GM19455 (cell line): ENCODE measurements around the gene TTC33.
A peak's percentile ranks its signal among the peaks of the same experiment; 100 is the strongest.

Source experiments
- ATAC-seq: cut with Tn5 transposase; IDR thresholded peaks from one replicate; pipeline ENCODE4 v1.9.1; 2021; ENCODE audit not compliant: unreplicated experiment

The TTC33 gene

GRCh38 chr5:40681363-40682153 is 74.2 kb downstream of the TTC33 start:
- ATAC-seq: peak; percentile 25

DNA sequence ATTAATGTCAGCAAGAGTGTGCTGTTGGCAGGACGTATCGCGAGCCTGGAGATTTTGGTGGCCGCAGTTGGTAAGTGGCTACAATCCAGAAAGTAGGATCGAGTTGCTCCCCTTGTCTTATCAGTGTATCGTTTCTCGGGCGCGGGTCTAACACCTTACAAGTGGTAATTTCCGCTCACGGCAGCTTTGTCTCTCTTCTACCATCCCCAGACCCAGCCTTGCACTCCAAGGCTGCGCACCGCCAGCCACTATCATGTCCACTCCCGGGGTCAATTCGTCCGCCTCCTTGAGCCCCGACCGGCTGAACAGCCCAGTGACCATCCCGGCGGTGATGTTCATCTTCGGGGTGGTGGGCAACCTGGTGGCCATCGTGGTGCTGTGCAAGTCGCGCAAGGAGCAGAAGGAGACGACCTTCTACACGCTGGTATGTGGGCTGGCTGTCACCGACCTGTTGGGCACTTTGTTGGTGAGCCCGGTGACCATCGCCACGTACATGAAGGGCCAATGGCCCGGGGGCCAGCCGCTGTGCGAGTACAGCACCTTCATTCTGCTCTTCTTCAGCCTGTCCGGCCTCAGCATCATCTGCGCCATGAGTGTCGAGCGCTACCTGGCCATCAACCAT is 74.9 kb downstream of the TTC33 start:
- no peak for ATAC-seq

DNA sequence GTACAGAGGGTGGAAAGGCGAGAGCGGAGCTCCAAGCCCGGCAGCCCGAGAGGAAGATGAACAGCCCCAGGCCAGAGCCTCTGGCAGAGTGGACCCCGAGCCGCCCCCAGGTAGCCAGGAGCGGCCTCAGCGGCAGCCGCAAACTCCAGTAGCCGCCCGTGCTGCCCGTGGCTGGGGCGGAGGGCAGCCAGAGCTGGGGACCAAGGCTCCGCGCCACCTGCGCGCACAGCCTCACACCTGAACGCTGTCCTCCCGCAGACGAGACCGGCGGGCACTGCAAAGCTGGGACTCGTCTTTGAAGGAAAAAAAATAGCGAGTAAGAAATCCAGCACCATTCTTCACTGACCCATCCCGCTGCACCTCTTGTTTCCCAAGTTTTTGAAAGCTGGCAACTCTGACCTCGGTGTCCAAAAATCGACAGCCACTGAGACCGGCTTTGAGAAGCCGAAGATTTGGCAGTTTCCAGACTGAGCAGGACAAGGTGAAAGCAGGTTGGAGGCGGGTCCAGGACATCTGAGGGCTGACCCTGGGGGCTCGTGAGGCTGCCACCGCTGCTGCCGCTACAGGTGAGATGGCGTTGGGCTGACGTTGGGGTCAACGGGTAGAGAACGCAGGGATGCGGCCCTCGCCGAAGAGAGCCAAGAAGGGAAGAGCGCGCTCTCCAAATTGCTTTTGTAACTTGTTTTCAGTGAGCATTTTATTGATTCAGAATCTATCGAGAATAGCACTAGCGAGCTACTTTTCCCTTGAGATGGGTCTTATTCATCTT is 75.7 kb downstream of the TTC33 start, which contains the start of gene PTGER4:
PTGER4 (plus strand) TSS at position 3 of the 769 bp plus-strand sequence. CDS start 1,079 bp downstream, outside the sequence.
- ATAC-seq: peak; percentile 47

- ATAC-seq: peak; percentile 76
Observed at GRCh38 chr5:40679148-40679912, 76.4 kb downstream of the TTC33 start.

DNA sequence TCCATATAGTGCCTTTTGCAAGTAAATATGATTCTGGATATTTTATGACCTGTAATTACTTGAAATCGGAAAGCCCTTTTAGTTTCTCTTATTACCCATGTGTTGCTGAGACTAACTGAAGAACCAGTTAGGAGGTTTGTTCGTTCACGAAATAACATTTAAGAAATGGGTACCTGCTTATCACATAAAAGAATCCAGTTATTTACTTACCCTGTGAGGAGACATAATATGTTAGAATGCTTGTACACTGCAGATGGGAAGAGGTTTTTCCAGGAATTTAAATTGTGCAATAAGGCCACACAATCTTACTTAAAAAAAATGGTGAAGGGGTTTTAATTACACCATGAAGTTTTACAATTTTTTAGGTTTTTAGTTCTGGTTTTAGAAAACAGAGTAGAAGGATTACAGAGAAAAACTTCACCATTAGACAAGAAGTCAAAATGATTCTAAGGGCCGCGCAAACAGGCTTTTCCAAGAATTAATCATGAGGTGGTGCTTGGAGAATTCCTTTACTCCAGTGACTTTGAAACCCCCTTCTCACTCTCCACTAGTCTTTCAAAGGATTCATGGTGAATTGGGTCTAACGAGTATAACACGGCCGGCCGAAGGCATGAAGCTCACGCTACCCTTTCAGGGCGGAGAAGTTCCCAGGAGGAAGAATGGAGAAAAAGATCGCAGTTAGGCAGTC is 77.2 kb downstream of the TTC33 start:
- no peak for ATAC-seq

DNA sequence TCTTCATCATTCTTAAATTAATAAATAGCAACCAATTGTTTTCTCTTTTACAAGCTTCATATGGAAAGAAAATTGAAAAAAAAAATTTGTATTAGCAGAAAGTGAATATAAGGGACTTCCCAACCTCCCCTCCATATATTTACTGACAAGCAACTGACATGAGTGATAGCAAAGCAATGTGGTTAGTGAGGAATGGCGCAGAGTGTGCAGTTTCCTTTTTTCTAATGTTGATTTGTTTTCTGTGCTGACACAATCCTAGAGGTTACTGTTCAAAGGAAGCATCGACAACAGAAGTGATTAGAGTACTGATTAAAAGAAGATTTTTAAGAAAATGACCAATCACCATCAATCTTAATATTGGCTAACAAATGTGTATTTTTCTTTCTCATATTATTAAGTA is 77.7 kb downstream of the TTC33 start:
- ATAC-seq: no peak

DNA sequence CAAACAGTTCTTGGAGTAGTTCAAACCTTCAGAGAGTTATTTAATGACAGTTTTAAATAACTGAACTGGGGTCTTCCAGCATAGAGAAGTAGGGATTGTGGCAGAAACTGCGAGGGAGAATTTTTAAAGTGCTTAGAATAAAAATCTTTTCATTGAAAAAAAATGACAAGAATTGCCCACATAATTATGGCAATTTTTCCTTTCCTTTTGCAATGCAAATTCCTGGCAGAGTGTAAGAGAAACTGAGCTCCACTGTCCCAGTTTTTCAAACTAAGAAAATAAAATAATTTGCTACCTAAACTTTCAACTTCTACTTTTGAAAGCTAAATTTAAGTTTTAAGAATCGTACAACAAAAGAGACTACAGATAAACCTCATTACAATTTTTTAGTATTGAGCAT is 78.3 kb downstream of the TTC33 start:
- ATAC-seq: no peak

- no peak for ATAC-seq
Observed at GRCh38 chr5:40676613-40677343, 79.0 kb downstream of the TTC33 start.

GRCh38 chr5:40675396-40676133 is 80.2 kb downstream of the TTC33 start:
- no peak for ATAC-seq

DNA sequence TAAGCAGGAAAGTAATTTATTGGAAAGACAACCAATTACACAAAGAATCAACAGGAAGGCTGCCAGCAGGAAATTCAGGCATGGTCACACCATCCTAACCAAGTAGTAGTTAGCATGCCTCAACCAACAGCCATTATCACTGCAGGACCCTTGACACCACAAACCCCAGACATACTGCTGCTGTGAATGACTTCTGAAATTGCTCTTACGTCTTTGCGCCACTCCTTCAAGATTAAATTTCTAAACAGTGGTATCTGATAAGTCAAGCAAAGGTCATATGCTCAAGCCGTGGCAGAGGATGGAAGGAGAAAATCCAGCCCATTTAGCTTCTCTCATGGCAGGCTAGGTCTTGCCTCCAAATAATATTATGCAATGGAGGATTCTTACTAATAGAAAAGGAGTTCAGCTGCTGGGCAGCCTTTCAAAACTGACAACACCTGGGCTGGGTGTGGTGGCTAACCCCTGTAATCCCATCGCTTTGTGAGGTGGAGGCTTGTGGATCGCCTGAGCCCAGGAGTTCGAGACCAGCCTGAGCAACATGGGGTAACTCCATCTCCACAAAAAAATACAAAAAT is 81.0 kb downstream of the TTC33 start:
- ATAC-seq: no peak

- no peak for ATAC-seq
Observed at GRCh38 chr5:40672425-40672824, 83.3 kb downstream of the TTC33 start.

DNA sequence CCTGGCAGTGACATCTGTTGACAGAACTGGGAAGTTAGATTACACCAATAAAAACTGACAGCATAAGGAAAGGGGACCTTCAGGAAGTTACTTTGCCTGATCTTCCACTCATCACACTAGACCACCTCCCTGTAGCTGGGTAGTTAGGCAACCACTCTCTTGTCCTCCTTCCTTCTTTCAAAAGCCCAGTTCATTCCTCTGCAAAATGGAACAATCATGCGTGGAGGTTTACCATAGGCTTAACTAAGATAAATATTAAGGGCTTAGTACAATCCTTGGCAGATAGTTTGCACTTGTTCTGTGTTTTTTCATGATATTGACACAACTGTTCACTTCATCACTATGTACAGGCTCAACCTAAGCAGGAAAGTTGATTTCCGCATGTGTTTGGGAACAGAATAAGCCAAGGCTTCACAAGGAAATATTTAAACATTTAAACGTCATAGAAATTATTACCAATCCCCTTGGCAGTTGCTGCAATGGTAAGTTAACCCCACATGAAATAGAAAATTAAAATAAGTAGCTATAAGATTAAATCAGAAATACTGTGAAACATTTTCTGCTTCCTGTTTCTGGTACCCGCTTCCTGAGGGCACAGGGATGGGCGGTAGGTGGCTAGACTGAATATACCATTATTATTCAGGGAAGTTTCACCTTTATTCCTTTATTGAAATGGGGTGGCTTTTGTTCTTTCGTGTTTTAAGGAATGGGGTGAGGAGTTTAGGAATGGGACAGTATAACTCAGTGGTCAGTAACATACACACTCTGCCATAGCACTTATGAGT is 86.0 kb downstream of the TTC33 start:
- ATAC-seq: no peak

DNA sequence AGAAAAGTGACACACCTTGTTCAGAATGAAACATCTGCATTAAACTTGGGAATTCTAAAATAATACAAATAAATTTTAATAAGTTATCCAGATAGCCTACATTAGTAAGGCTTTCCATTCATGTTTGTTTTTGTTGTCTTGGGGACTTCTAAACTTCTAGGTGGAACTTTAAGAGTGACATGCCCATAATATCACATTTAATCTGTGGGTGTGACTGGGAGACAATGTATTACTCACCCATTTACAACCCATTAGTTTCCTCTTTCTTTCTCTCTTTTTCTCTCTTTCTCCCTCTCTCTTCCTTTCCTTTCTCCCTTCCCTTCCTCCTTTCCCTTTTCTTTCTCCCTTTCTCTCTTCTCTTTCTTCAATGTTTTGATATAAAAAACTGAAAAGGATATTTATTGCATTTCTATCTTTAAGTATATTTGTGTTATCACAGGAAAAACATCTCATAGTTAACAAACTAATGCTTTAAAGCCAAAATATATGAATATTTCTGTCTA is 88.5 kb downstream of the TTC33 start:
- no peak for ATAC-seq

DNA sequence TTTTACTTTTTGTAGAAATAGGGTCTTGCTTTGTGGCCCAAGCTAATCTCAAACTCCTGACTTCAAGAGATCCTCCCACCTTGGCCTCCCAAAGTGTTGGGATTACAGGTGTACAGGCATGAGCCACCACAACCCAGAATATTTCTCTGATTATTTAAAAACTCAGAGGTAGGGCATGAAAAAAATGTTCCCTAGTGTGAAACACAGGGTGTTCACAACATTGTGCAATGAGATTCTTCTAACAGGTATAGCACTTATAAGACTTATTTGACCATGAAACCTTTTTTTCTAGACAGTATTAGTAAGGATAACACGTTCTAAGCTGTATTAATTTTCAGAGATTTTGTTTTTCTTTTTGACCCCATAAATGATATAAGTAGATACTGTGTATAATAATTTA is 89.1 kb downstream of the TTC33 start:
- no peak for ATAC-seq

DNA sequence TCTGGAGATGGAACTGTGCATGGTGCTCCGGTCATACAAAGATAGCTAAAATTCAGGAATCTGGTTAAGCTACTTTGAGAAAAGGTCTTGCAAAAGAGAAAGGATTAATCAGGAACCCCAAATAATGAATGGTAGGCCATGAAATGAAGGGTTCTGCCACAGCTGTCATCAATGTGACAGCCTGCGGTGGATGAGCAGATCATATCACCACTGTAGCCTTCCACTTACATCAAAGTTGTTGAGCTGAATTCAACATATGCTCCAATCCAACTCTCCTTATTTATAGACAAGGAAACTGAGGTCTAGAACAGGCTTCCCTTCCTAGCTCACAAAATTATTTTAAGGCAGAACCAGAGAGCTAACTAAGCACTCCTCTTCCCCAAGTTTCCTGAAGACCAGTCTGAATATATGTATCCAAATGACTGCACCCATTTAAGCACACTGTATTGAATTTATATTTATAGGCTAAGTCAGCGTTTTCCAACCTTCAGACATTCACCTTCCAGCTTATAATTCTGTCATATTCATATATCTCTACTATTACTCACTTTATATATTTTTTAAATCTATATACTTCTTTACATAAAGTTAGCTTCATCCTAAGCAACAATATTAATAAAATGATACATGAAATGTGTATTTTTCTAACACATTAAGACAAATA is 90.0 kb downstream of the TTC33 start:
- ATAC-seq: no peak

- ATAC-seq: no peak
Observed at GRCh38 chr5:40660751-40661150, 95.0 kb downstream of the TTC33 start.

GRCh38 chr5:40656766-40657165 is 99.0 kb downstream of the TTC33 start:
- ATAC-seq: no peak
